HEK293 (cell line): Measurements from ENCODE around the gene FAM24B.

Source experiments
- BCL11B ChIP-seq: fragments of 450-650 bp; formaldehyde crosslinking; IDR thresholded peaks from 2 replicates; pipeline ENCODE4 v1.5.1; 2016; ENCODE audit warnings: low read depth, missing biosample characterization, missing genetic modification characterization
- KLF9 ChIP-seq: fragments of 450-650 bp; formaldehyde crosslinking; IDR thresholded peaks from 2 replicates; pipeline ENCODE4 v1.5.1; 2016; ENCODE audit warnings: missing biosample characterization, missing genetic modification characterization, low read depth
- PRDM1 ChIP-seq: fragments of 450-650 bp; formaldehyde crosslinking; IDR thresholded peaks from 2 replicates; pipeline ENCODE4; 2016; ENCODE audit warnings: missing biosample characterization, missing genetic modification characterization
- SCRT1 ChIP-seq: fragments of 450-650 bp; formaldehyde crosslinking; IDR thresholded peaks from 2 replicates; pipeline ENCODE4 v1.5.1; 2016; ENCODE audit warnings: missing biosample characterization, missing genetic modification characterization, borderline replicate concordance
- SP3 ChIP-seq: fragments of 450-650 bp; formaldehyde crosslinking; IDR thresholded peaks from 2 replicates; pipeline ENCODE4 v1.5.1; 2016; ENCODE audit warnings: missing biosample characterization, missing genetic modification characterization
- TCF7L2 ChIP-seq: IDR thresholded peaks from 2 replicates; pipeline ENCODE4 v1.6.1; 2011; ENCODE audit warnings: low read depth, mild to moderate bottlenecking, inconsistent platforms, low read length, moderate library complexity, borderline replicate concordance
- ZBTB17 ChIP-seq: fragments of 450-650 bp; formaldehyde crosslinking; IDR thresholded peaks from 2 replicates; pipeline ENCODE4 v1.5.1; 2016; ENCODE audit warnings: missing biosample characterization, missing genetic modification characterization
- ZNF157 ChIP-seq: fragments of 450-650 bp; formaldehyde crosslinking; IDR thresholded peaks from 2 replicates; pipeline ENCODE4 v1.5.1; 2016; ENCODE audit warnings: missing biosample characterization, missing genetic modification characterization
- ZNF16 ChIP-seq: fragments of 450-650 bp; formaldehyde crosslinking; IDR thresholded peaks from 2 replicates; pipeline ENCODE4 v1.5.1; 2016; ENCODE audit warnings: low read depth, missing biosample characterization, missing genetic modification characterization
- ZNF223 ChIP-seq: fragments of 450-650 bp; formaldehyde crosslinking; IDR thresholded peaks from 2 replicates; pipeline ENCODE4 v1.5.1; 2016; ENCODE audit warnings: missing biosample characterization, missing genetic modification characterization
- ZNF23 ChIP-seq: fragments of 450-650 bp; formaldehyde crosslinking; IDR thresholded peaks from 2 replicates; pipeline ENCODE4 v1.5.1; 2016; ENCODE audit warnings: missing biosample characterization, missing genetic modification characterization, borderline replicate concordance
- ZNF24 ChIP-seq: fragments of 450-650 bp; formaldehyde crosslinking; IDR thresholded peaks from 2 replicates; pipeline ENCODE4 v1.5.1; 2016; ENCODE audit warnings: missing biosample characterization, missing genetic modification characterization
- ZNF302 ChIP-seq: fragments of 450-650 bp; formaldehyde crosslinking; IDR thresholded peaks from 2 replicates; pipeline ENCODE4 v1.5.1; 2016; ENCODE audit warnings: missing biosample characterization, missing genetic modification characterization, low read depth
- ZNF335 ChIP-seq: fragments of 450-650 bp; formaldehyde crosslinking; conservative IDR thresholded peaks from 2 replicates; pipeline ENCODE4 v1.5.1; 2016; ENCODE audit warnings: missing biosample characterization, missing genetic modification characterization
- ZNF350 ChIP-seq: fragments of 450-650 bp; formaldehyde crosslinking; IDR thresholded peaks from 2 replicates; pipeline ENCODE4 v1.5.0; 2017; ENCODE audit warnings: missing biosample characterization, mild to moderate bottlenecking, missing genetic modification characterization
- ZNF48 ChIP-seq: fragments of 450-650 bp; formaldehyde crosslinking; IDR thresholded peaks from 2 replicates; pipeline ENCODE4 v1.5.1; 2016; ENCODE audit warnings: missing biosample characterization, missing genetic modification characterization
- ZNF561 ChIP-seq: fragments of 450-650 bp; IDR thresholded peaks from 2 replicates; pipeline ENCODE4 v1.5.1; 2018; ENCODE audit warnings: missing biosample characterization, missing genetic modification characterization, borderline replicate concordance
- ZNF600 ChIP-seq: fragments of 450-650 bp; formaldehyde crosslinking; IDR thresholded peaks from 2 replicates; pipeline ENCODE4 v1.5.1; 2016; ENCODE audit warnings: missing biosample characterization, missing genetic modification characterization
- ZNF654 ChIP-seq: fragments of 450-650 bp; formaldehyde crosslinking; IDR thresholded peaks from 2 replicates; pipeline ENCODE4 v1.5.1; 2016; ENCODE audit warnings: low read depth, missing biosample characterization, missing genetic modification characterization
- ZNF768 ChIP-seq: fragments of 450-650 bp; formaldehyde crosslinking; IDR thresholded peaks from 2 replicates; pipeline ENCODE4 v1.5.1; 2018; ENCODE audit warnings: missing biosample characterization, mild to moderate bottlenecking, missing genetic modification characterization
- ZNF776 ChIP-seq: fragments of 450-650 bp; formaldehyde crosslinking; IDR thresholded peaks from 2 replicates; pipeline ENCODE4 v1.5.0; 2017; ENCODE audit warnings: missing biosample characterization, missing genetic modification characterization, borderline replicate concordance
- ZNF791 ChIP-seq: fragments of 450-650 bp; formaldehyde crosslinking; IDR thresholded peaks from 2 replicates; pipeline ENCODE4 v1.5.1; 2016; ENCODE audit warnings: missing biosample characterization, missing genetic modification characterization
- ZNF843 ChIP-seq: fragments of 450-650 bp; formaldehyde crosslinking; IDR thresholded peaks from 2 replicates; pipeline ENCODE4 v1.5.1; 2016; ENCODE audit warnings: missing biosample characterization, missing genetic modification characterization
- ZSCAN23 ChIP-seq: fragments of 450-650 bp; formaldehyde crosslinking; IDR thresholded peaks from 2 replicates; pipeline ENCODE4 v1.5.1; 2016; ENCODE audit warnings: missing biosample characterization, missing genetic modification characterization
- TF ChIP-seq, protein P1 (sequence below): fragments of 450-650 bp; formaldehyde crosslinking; IDR thresholded peaks from 2 replicates; pipeline ENCODE4 v1.5.1; 2016; ENCODE audit warnings: missing biosample characterization, missing genetic modification characterization
- TF ChIP-seq, protein P2 (sequence below): fragments of 450-650 bp; formaldehyde crosslinking; conservative IDR thresholded peaks from 2 replicates; pipeline ENCODE4 v1.5.1; 2016; ENCODE audit warnings: low read depth, missing biosample characterization, missing genetic modification characterization
- TF ChIP-seq, protein P3 (sequence below): fragments of 450-650 bp; formaldehyde crosslinking; conservative IDR thresholded peaks from 2 replicates; pipeline ENCODE4 v1.5.1; 2016; ENCODE audit warnings: low read depth, missing biosample characterization, missing genetic modification characterization
- TF ChIP-seq, protein P4 (sequence below): fragments of 450-650 bp; formaldehyde crosslinking; IDR thresholded peaks from 2 replicates; pipeline ENCODE4 v1.5.1; 2016; ENCODE audit warnings: missing biosample characterization, missing genetic modification characterization
- TF ChIP-seq, protein P5 (sequence below): fragments of 450-650 bp; formaldehyde crosslinking; IDR thresholded peaks from 2 replicates; pipeline ENCODE4 v1.5.1; 2016; ENCODE audit warnings: missing biosample characterization, missing genetic modification characterization

Gene FAM24B

DNA sequence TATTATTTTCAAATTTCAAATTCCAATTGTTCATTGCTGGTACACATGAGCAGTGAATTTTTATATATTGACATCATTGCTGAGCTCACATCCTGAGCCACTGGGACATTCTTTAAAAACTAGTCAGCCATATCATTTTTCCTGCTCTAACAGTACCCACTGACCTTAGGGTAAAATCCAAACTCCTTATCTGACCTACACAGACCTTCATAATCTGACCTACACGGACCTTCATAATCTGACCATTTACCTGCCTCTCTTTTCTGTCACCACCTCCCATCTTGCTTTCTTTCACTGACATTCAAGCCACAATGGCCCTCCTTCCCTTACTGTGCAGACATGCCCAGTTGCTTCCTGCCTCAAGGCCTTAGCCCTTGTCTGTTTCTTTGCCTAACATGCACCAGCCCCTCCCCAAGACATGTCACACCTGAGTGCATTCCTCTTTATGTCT, 17.6 kb downstream of the FAM24B start (continued):
- TF ChIP-seq, protein P1, sequence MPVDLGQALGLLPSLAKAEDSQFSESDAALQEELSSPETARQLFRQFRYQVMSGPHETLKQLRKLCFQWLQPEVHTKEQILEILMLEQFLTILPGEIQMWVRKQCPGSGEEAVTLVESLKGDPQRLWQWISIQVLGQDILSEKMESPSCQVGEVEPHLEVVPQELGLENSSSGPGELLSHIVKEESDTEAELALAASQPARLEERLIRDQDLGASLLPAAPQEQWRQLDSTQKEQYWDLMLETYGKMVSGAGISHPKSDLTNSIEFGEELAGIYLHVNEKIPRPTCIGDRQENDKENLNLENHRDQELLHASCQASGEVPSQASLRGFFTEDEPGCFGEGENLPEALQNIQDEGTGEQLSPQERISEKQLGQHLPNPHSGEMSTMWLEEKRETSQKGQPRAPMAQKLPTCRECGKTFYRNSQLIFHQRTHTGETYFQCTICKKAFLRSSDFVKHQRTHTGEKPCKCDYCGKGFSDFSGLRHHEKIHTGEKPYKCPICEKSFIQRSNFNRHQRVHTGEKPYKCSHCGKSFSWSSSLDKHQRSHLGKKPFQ (tag by site-specific recombination): no peak
- 0 out of 2 replicates have a peak, but pooled peaks have one; percentile 43 for TF ChIP-seq ZBTB17
- TF ChIP-seq ZNF654 (tag by site-specific recombination): no peak
- TF ChIP-seq ZNF157: no peak
- 0 out of 2 replicates have a peak, but pooled peaks have one; percentile 38 for TF ChIP-seq SP3 (tag by site-specific recombination)
- TF ChIP-seq ZNF23: peak; percentile 58; the same call in 1 of the 2 replicates
- TF ChIP-seq SCRT1: no peak
- TF ChIP-seq ZNF843 (tag by site-specific recombination): no peak
- no peak for TF ChIP-seq ZNF24
- no peak for TF ChIP-seq PRDM1
- TF ChIP-seq ZNF776: no peak
- TF ChIP-seq ZNF561 (tag by site-specific recombination): no peak
- TF ChIP-seq ZNF768 (tag by site-specific recombination): no peak
- TF ChIP-seq ZNF791 (tag by site-specific recombination): no peak
- TF ChIP-seq ZNF223: no peak
- TF ChIP-seq KLF9 (tag by site-specific recombination): no peak
- TF ChIP-seq ZNF16 (tag by site-specific recombination): no peak
- peak; percentile 74 for TF ChIP-seq ZNF600 (tag by site-specific recombination)
- no peak for TF ChIP-seq TCF7L2
- no peak for TF ChIP-seq ZNF350 (tag by site-specific recombination)
- TF ChIP-seq, protein P2, sequence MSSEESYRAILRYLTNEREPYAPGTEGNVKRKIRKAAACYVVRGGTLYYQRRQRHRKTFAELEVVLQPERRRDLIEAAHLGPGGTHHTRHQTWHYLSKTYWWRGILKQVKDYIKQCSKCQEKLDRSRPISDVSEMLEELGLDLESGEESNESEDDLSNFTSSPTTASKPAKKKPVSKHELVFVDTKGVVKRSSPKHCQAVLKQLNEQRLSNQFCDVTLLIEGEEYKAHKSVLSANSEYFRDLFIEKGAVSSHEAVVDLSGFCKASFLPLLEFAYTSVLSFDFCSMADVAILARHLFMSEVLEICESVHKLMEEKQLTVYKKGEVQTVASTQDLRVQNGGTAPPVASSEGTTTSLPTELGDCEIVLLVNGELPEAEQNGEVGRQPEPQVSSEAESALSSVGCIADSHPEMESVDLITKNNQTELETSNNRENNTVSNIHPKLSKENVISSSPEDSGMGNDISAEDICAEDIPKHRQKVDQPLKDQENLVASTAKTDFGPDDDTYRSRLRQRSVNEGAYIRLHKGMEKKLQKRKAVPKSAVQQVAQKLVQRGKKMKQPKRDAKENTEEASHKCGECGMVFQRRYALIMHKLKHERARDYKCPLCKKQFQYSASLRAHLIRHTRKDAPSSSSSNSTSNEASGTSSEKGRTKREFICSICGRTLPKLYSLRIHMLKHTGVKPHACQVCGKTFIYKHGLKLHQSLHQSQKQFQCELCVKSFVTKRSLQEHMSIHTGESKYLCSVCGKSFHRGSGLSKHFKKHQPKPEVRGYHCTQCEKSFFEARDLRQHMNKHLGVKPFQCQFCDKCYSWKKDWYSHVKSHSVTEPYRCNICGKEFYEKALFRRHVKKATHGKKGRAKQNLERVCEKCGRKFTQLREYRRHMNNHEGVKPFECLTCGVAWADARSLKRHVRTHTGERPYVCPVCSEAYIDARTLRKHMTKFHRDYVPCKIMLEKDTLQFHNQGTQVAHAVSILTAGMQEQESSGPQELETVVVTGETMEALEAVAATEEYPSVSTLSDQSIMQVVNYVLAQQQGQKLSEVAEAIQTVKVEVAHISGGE (tag by site-specific recombination): no peak
- TF ChIP-seq, protein P3, sequence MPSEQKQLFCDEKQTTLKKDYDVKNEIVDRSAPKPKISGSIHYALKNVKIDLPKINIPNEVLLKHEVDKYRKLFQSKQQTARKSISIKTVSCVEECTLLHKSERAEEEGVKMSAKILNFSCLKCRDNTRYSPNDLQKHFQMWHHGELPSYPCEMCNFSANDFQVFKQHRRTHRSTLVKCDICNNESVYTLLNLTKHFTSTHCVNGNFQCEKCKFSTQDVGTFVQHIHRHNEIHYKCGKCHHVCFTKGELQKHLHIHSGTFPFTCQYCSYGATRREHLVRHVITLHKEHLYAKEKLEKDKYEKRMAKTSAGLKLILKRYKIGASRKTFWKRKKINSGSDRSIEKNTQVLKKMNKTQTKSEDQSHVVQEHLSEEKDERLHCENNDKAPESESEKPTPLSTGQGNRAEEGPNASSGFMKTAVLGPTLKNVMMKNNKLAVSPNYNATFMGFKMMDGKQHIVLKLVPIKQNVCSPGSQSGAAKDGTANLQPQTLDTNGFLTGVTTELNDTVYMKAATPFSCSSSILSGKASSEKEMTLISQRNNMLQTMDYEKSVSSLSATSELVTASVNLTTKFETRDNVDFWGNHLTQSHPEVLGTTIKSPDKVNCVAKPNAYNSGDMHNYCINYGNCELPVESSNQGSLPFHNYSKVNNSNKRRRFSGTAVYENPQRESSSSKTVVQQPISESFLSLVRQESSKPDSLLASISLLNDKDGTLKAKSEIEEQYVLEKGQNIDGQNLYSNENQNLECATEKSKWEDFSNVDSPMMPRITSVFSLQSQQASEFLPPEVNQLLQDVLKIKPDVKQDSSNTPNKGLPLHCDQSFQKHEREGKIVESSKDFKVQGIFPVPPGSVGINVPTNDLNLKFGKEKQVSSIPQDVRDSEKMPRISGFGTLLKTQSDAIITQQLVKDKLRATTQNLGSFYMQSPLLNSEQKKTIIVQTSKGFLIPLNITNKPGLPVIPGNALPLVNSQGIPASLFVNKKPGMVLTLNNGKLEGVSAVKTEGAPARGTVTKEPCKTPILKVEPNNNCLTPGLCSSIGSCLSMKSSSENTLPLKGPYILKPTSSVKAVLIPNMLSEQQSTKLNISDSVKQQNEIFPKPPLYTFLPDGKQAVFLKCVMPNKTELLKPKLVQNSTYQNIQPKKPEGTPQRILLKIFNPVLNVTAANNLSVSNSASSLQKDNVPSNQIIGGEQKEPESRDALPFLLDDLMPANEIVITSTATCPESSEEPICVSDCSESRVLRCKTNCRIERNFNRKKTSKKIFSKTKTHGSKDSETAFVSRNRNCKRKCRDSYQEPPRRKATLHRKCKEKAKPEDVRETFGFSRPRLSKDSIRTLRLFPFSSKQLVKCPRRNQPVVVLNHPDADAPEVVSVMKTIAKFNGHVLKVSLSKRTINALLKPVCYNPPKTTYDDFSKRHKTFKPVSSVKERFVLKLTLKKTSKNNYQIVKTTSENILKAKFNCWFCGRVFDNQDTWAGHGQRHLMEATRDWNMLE (tag by site-specific recombination): no peak
- TF ChIP-seq ZSCAN23 (tag by site-specific recombination): no peak
- TF ChIP-seq, protein P4, sequence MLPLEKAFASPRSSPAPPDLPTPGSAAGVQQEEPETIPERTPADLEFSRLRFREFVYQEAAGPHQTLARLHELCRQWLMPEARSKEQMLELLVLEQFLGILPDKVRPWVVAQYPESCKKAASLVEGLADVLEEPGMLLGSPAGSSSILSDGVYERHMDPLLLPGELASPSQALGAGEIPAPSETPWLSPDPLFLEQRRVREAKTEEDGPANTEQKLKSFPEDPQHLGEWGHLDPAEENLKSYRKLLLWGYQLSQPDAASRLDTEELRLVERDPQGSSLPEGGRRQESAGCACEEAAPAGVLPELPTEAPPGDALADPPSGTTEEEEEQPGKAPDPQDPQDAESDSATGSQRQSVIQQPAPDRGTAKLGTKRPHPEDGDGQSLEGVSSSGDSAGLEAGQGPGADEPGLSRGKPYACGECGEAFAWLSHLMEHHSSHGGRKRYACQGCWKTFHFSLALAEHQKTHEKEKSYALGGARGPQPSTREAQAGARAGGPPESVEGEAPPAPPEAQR (tag by site-specific recombination): no peak
- TF ChIP-seq, protein P5, sequence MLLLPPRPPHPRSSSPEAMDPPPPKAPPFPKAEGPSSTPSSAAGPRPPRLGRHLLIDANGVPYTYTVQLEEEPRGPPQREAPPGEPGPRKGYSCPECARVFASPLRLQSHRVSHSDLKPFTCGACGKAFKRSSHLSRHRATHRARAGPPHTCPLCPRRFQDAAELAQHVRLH: no peak
- TF ChIP-seq BCL11B: no peak
- TF ChIP-seq ZNF335 (tag by site-specific recombination): no peak
- no peak for TF ChIP-seq ZNF48 (tag by site-specific recombination)
- no peak for TF ChIP-seq ZNF302 (tag by site-specific recombination)
- TF ChIP-seq, all 188 proteins: peak for 13
